ENCODE measurements around the gene STK35.
A peak's percentile ranks its signal among the peaks of the same experiment; 100 is the strongest.
"Not testable (repeated sequence)": the region's sequence is repeated elsewhere in the genome, so short reads cannot be mapped to it uniquely, and the experiment has no call there.

The STK35 gene

GRCh38 chr20:2156666-2157624 is 55.3 kb downstream of the STK35 start:
- DNase-seq (ENCODE audit: low read depth, low spot score) = no peak

DNA sequence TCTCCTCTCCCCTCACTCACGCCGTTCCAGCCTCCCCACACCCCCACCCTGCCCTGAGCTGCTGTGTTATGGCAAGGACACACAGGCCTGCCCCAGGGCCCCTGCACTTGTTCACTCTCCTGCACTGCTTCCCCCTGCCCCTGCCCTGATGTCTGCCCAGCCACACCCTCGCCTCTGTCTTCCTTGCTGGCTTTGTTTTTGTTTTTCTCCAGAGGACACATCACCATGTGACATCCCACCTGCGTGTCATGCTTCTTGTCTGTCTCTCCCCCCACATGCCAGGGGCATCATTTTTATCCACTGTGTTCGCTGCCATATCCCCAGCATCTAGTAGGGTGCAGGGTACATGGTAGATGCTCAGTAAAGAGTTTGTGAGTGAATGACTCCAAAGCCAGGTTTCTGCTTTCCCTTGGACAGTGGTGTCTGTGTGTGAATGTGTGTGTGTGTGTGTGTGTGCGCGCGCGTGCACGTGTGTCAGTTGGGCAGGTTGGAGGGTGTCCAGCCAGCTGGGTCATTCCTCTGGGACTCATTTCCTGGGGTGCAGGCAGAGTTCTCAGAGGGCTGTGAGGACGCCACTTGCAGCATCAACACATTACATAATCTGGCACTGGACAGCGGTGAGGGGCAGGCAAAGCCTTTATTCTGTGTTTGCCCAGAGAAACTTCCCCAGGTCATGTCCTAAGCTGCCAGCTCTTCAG is 60.6 kb downstream of the STK35 start:
- no peak for DNase-seq (ENCODE audit: low read depth, low spot score)

GRCh38 chr20:2162823-2163166 is 61.2 kb downstream of the STK35 start:
- DNase-seq (ENCODE audit: low read depth, low spot score) = no peak

- no peak for DNase-seq (ENCODE audit: low read depth, low spot score)
Observed at GRCh38 chr20:2163312-2163711, 61.7 kb downstream of the STK35 start.

DNA sequence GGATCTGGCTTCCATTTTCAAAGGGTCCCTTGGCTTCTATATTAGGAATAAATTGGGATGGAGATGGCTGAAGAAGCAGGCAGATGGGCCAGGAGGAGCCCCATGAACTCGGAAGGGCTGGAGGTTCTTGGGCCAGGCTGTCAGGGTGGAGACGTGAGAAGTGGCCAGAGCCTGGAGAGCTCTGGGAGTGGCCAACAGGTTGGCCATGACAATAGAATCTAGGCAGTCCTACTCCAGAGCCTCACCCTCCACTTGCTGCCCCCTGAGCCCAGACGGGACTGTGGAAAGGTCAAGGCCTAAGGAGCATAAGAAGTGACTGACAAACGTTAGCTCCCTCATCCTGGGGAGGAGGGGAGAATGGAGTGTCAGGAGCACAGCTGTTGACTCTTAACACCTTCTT is 62.1 kb downstream of the STK35 start:
- no peak for DNase-seq (ENCODE audit: low read depth, low spot score)

DNA sequence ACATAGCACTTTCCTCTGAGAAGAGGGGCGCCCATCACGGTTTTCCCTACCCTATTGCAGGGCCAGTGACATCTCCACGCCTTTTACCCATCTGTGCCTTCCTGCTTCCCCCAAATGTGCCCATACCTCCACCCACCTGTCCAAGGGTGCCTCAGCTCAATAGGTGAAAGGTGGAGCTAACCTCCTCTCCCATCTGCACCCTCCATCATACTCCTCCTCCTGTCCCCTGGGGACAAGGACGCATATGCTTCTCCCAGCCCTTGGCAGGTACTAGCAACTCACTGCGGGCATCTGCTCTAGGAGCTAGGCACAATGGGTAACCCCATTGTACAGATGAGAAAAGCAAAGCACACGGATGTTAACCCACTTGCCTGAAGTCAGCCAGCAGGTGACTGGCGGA is 62.8 kb downstream of the STK35 start:
- DNase-seq (ENCODE audit: low read depth, low spot score) = no peak

GRCh38 chr20:2164966-2165365 is 63.3 kb downstream of the STK35 start:
- DNase-seq (ENCODE audit: low read depth, low spot score) = no peak

DNA sequence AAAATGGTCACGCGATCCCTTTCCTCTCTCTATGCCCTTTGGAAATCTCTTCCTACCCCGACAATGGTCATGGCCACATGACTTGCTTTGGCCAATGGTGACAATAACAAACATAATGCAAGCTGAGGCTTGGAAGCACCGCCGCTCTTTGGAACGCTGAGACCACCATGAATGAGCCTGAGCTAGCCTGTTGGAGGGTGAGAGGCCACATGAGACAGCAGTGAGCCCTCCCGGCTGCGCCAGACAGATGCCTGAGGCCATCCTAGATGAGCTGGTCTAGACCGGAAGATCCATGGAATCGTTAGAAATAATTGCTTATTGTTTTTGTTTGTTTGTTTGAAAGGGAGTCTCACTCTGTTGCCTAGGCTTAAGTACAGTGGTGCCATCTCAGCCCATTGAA is 64.2 kb downstream of the STK35 start:
- no peak for DNase-seq (ENCODE audit: low read depth, low spot score)

DNA sequence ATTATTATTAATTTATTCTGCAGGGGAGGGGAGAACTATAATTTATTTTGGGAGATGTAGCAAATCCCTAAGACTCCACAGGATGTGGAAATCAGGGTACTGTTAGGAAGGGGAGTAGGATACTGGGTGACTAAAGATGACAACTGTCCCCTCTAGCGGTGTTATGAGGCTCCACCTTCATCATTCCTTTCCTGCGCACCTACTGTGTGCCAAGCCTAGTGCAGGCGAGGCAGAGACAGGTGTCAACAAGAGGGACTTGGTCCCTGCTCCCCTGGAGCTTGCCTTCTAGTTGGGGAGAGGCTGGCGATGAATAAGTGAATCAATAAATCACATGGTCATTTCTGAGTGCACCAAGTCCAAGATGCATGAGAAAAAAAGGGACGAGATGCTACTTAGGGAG is 65.5 kb downstream of the STK35 start:
- DNase-seq (ENCODE audit: low read depth, low spot score) = no peak

GRCh38 chr20:2168946-2169345 is 67.3 kb downstream of the STK35 start:
- DNase-seq (ENCODE audit: low read depth, low spot score) = no peak

DNA sequence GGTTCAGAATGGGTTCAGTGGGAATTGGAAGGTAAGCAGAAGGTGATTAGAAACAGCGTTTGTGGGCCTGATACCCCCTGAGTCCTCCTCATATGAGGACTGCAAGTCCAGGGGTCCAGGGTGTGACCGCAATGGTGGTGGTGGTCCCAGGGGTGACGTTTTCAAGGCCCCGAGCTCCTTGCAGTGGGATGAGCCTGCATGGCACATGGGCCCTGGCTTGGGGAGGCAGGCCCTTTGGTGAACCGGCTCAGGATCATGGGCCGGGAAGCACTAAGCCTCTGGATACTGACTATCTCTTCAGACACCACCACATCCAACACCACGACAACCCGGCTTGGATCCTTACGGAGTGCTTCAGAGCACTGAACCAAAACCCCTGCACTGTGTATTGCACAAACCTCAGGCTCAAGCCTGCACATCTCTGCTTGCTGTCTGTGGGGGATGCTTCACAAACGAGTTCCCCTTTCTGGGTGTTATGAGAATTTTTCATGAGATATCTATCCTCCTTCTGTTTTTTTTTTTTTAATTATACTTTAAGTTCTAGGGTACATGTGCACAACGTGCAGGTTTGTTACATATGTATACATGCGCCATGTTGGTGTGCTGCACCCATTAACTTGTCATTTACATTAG is 67.9 kb downstream of the STK35 start:
- no peak for DNase-seq (ENCODE audit: low read depth, low spot score)

DNA sequence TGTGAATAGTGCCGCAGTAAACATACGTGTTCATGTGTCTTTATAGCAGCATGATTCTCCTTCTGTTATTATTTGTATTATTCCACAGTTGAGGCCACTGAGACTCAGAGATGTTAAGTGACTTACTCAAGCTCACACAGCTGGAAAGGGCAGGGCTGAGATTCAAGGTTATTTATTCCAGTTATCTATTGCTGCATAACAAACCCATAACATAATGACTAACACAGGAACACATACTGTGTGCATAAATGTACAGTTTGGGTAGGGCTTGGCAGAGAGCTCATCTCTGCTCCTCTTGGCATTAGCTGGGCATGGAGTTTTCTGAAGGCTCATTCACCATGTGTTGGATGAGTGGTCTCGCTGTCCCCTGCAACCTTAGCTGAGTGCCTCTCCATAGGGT is 68.8 kb downstream of the STK35 start:
- DNase-seq (ENCODE audit: low read depth, low spot score) = no peak

GRCh38 chr20:2171266-2171790 is 69.7 kb downstream of the STK35 start:
- DNase-seq (ENCODE audit: low read depth, low spot score) = no peak

DNA sequence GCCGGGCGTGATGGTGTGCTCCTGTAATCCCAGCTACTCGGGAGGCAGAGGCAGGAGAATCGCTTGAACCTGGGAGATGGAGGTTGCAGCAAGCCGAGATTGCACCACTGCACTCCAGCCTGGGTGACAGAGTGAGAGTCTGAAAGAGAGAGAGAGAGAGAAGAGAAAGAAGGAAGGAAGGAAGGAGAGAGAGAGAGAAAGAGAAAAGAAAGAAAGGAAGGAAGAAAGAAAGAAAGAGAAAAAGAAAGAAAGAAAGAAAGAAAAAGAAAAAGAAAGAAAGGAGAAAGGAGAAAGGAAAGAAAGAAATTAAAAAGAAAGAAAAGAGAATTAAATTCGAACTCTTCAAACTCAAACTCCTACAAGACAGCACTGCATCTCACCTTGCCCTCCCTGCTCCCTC is 70.2 kb downstream of the STK35 start:
- DNase-seq (ENCODE audit: low read depth, low spot score) = not testable (repeated sequence)

DNA sequence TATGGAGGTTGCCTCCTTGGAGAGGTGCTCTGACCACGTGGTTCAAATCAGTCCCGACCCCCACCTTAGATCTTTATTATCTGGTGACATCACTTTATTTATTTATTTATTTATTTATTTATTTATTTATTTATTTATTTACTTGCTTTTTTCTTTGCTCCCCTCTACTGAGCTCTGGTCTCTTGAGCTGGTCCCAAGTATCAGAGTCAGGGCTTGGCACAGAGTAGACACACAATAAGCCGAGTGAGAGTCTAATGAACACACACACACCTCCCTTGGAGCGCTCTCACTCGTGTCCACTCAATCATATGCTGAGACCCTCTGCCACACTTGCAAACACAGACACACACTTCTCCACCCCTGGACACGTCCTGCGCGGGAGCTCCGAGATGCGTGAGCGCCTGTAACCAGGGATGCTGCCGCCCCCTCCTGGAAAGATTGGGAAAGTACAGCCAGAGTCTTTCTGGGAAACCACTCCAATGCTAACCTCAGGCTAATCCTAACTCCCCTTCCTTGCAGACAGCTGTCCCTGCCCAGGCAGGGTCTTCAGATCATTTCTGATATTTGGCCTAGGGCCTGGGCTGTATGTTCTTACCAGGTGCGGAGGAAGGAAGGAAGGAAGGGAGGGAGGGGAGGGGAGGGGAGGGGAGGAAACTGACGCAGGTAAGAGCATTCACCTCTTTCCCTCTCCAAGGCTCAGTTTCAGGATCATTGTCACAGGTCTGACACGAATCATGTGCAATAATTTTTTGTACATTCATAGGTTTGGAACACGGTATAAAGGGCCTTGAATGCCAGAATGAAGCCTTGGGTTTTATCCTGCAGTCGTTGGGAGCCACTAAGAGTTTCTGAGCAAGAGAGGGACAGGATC is 70.9 kb downstream of the STK35 start:
- DNase-seq (ENCODE audit: low read depth, low spot score) = peak; percentile 40

DNA sequence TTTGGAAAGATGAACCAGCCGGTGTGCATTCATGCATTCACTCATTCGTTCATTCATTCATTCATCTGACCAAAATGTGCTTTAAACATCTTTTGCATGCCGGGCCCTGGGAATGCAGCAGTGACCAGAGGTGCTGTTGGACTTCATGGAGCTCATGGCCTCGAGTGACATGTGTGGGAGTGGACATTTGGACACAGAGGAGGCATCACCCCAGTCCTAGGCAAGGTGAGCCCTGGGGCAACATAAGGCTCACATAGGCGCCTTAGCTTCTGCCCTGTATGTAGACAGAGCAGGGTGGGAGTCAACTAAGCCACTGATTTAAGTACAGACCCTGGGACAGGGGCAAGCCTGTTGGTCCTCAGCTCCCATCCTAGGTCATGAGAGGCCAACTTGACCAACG is 71.6 kb downstream of the STK35 start:
- no peak for DNase-seq (ENCODE audit: low read depth, low spot score)

- DNase-seq (ENCODE audit: low read depth, low spot score) = no peak
Observed at GRCh38 chr20:2174067-2174466, 72.4 kb downstream of the STK35 start.

- DNase-seq (ENCODE audit: low read depth, low spot score) = no peak
Observed at GRCh38 chr20:2176946-2177345, 75.3 kb downstream of the STK35 start.

DNA sequence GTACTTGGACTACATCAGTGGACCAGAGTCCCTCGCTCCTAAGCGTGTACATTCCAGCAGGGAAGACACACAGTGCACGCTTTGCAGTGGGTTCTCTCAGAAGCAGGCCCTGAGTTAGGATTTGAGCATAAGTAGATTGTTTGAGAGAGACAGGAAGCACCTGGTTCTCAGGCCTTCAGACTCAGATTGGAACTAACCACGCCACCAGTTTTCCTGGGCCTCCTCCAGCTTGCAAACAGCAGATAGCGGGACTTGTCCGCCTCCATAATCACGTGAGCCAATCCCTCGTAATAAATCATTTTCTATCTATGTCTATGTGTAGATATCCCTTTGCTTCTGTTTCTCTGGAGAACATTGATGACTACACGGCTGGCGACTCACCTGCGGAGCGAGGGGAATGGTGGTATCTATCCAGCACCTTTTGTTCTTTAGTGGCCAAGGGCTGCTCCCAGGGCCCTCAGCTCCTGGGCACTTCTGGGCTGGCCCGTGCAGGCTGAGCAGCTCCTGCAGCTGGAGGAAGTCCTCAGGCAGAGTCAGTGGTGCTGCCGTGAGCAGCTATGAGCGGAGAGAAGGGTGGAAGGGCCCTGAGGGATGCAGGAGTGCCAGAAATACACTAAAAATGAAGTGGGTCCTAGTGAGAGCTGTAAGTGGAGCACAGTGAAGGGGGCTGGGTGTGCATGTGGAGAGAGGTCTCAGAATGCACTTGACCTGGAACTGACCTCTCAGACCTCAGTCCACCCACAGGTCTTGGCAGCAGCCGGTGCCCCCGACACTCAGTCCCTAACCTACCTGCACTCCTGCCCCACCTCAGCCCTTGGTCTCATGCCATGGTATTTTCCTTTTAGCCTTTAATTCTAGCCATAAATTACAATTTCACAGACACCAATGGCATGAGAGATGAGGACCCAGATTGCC is 76.9 kb downstream of the STK35 start:
- no peak for DNase-seq (ENCODE audit: low read depth, low spot score)

DNA sequence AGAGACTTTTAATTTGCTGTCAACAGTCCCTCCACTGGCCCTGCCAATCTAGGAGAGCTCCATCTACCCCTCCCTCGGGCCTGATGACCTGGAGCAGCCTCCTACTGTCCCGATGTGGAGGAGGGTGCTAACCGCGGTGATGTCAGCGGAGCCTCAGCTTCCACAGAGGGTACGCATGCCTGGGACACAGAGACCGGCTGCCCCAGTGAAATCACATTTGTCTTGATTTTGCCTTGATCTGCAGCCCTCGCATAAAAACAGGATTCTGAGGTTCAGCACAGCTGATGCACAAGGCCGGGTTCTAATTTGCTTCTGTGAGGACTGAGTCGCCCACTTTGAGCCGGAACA is 77.6 kb downstream of the STK35 start:
- no peak for DNase-seq (ENCODE audit: low read depth, low spot score)

Data from activated CD4-positive, CD25-positive, alpha-beta regulatory T cell treated with anti-CD3 and anti-CD28 coated beads, Interleukin-2, amount 50 U/mL, for 16 hours (primary cell).